Mammary epithelial cell (primary cell): ENCODE results near the gene COL4A4.

ENCODE experiments used
- CTCF ChIP-seq, 2 donors: IDR thresholded peaks in 1 of 2; conservative IDR thresholded peaks in 1 of 2; 2 replicates each; pipeline ENCODE4 v1.5.1; 2011 to 2012; ENCODE audit warnings: inconsistent platforms in 2 of 2, low read length in 2 of 2, mild to moderate bottlenecking in 2 of 2, control low read depth in 1 of 2, low read depth in 1 of 2; ENCODE audit not compliant: insufficient read depth in 1 of 2; ENCODE audit errors: extremely low read depth in 1 of 2
- EZH2 ChIP-seq: IDR thresholded peaks from 2 replicates; pipeline ENCODE4 v1.6.1; 2012; ENCODE audit warnings: low read length, inconsistent platforms, borderline replicate concordance

- TF ChIP-seq CTCF (conservative IDR thresholded peaks at IDR 0.05 in 1 of 2, IDR thresholded peaks at IDR 0.05 in 1 of 2; ENCODE audit: extremely low read depth in 1 of 2, insufficient read depth in 1 of 2, low read depth in 1 of 2, low read length in 2 of 2) (peak in 1 of 2 donors; percentile 15), EZH2 (no peak)
Measured at GRCh38 chr2:226963528-226963927, 200.5 kb downstream of the COL4A4 start.
